ENCODE data around the gene XPR1. TPM values are rescaled to one million over a fixed set of nuclear protein-coding genes. Genes with fewer than 3 reads are reported as not detected.
A peak's percentile ranks its signal among the peaks of the same experiment; 100 is the strongest.

Gene XPR1
- total RNA-seq, 3 donors from 2014 or later (not counting 1 experiment from before 2014, with no cell fraction given), result 14.8 to 18.2 (median 16.7) TPM

- no peaks in the 10 kb centered on the region for H3K9me3 ChIP-seq (ENCODE audit: control insufficient read depth, insufficient read depth, low read length)
- H3K27me3 Mint-ChIP-seq (ENCODE audit: low read depth in 2 of 2), result no peaks in the 10 kb centered on the region
- H3K4me1 Mint-ChIP-seq, result no peaks in the 10 kb centered on the region
- no peaks in the 10 kb centered on the region for H3K27me3 ChIP-seq (ENCODE audit: control insufficient read depth, insufficient read depth, low read length)
- H3K27ac ChIP-seq (ENCODE audit: low read length), result no peak overlapping the region
- no peak overlapping the region for H3K4me3 ChIP-seq (ENCODE audit: low read length)
- peaks cover 12% of the 10 kb centered on the region for H3K36me3 ChIP-seq (ENCODE audit: control insufficient read depth, insufficient read depth, low read length)
- ATAC-seq (no peak), DNase-seq (no peak)
- intact Hi-C loops (cut with micrococcal nuclease), result loop anchor here (5.0 kb wide), 3 partner anchors 228 to 343 kb away; partner anchors contain the start of gene XPR1
- H3K36me3 Mint-ChIP-seq, result no peaks in the 10 kb centered on the region
- H3K4me3 Mint-ChIP-seq, result no peak overlapping the region
- no peaks in the 10 kb centered on the region for H3K9me3 Mint-ChIP-seq
- H3K4me1 ChIP-seq (ENCODE audit: control insufficient read depth, insufficient read depth, low read length), result no peaks in the 10 kb centered on the region
- no peak overlapping the region for H3K27ac Mint-ChIP-seq
- no peak for TF ChIP-seq CTCF (IDR thresholded peaks at IDR 0.05)
- WGBS (ENCODE audit: insufficient coverage), result 90% methylated on average over 2 of the region's 2 CpGs
These were observed 228.7 kb downstream of the XPR1 start for GRCh38 chr1:180860535-180860934.

GRCh38 chr1:180862305-180862704 lies 230.5 kb downstream of the XPR1 start:
- 94% methylated on average over 1 of the region's 1 CpG for WGBS (ENCODE audit: insufficient coverage)
- no peaks in the 10 kb centered on the region for H3K9me3 ChIP-seq (ENCODE audit: control insufficient read depth, insufficient read depth, low read length)
- H3K4me3 ChIP-seq (ENCODE audit: low read length), result no peak overlapping the region
- H3K4me1 Mint-ChIP-seq, result no peaks in the 10 kb centered on the region
- no peaks in the 10 kb centered on the region for H3K4me1 ChIP-seq (ENCODE audit: control insufficient read depth, insufficient read depth, low read length)
- no peaks in the 10 kb centered on the region for H3K9me3 Mint-ChIP-seq
- no peak overlapping the region for H3K27ac ChIP-seq (ENCODE audit: low read length)
- no peaks in the 10 kb centered on the region for H3K27me3 ChIP-seq (ENCODE audit: control insufficient read depth, insufficient read depth, low read length)
- H3K27me3 Mint-ChIP-seq (ENCODE audit: low read depth in 2 of 2), result no peaks in the 10 kb centered on the region
- no peak for TF ChIP-seq CTCF (IDR thresholded peaks at IDR 0.05)
- no peaks in the 10 kb centered on the region for H3K36me3 Mint-ChIP-seq
- no peak overlapping the region for H3K4me3 Mint-ChIP-seq
- ATAC-seq (no peak), DNase-seq (no peak)
- intact Hi-C loops (cut with micrococcal nuclease), result loop anchor here (5.0 kb wide), 3 partner anchors 230 to 345 kb away; partner anchors contain the start of gene XPR1
- H3K27ac Mint-ChIP-seq, result no peak overlapping the region
- H3K36me3 ChIP-seq (ENCODE audit: control insufficient read depth, insufficient read depth, low read length), result peaks cover 12% of the 10 kb centered on the region

- H3K9me3 ChIP-seq (ENCODE audit: control insufficient read depth, insufficient read depth, low read length), result no peaks in the 10 kb centered on the region
- no CpG with 5 or more reads among the region's 6 CpGs for WGBS (ENCODE audit: insufficient coverage)
- intact Hi-C loops (cut with micrococcal nuclease), result loop anchor here (5.0 kb wide), 3 partner anchors 231 to 346 kb away; partner anchors contain the start of gene XPR1
- H3K27me3 Mint-ChIP-seq (ENCODE audit: low read depth in 2 of 2), result no peaks in the 10 kb centered on the region
- H3K27ac Mint-ChIP-seq, result no peak overlapping the region
- TF ChIP-seq CTCF (IDR thresholded peaks at IDR 0.05), result peak; percentile 92
- DNase-seq, result peak in 1 of 2 donors; percentile 72
- no peaks in the 10 kb centered on the region for H3K36me3 Mint-ChIP-seq
- H3K4me3 ChIP-seq (ENCODE audit: low read length), result no peak overlapping the region
- H3K27me3 ChIP-seq (ENCODE audit: control insufficient read depth, insufficient read depth, low read length), result no peaks in the 10 kb centered on the region
- no peak overlapping the region for H3K4me3 Mint-ChIP-seq
- H3K36me3 ChIP-seq (ENCODE audit: control insufficient read depth, insufficient read depth, low read length), result peaks cover 12% of the 10 kb centered on the region
- H3K9me3 Mint-ChIP-seq, result no peaks in the 10 kb centered on the region
- H3K4me1 ChIP-seq (ENCODE audit: control insufficient read depth, insufficient read depth, low read length), result no peaks in the 10 kb centered on the region
- H3K27ac ChIP-seq (ENCODE audit: low read length), result no peak overlapping the region
- ATAC-seq, result peak in 1 of 3 donors; percentile 41
- H3K4me1 Mint-ChIP-seq, result no peaks in the 10 kb centered on the region
These were observed 231.4 kb downstream of the XPR1 start for GRCh38 chr1:180863158-180863775.

Measured in natural killer cell (primary cell).